Naive B cell (primary cell): ENCODE data around the gene C1QL1. TPM values are rescaled to one million over a fixed set of nuclear protein-coding genes. Genes with fewer than 3 reads are reported as not detected.
"Not testable (repeated sequence)": the region's sequence is repeated elsewhere in the genome, so short reads cannot be mapped to it uniquely, and the experiment has no call there.

Experiments used
- ATAC-seq, 2 donors: fragments of 150-1000 bp; cut with Tn5 transposase; 2 replicates each; pipeline ENCODE4 v1.10.0; 2021; ENCODE audit warnings: low read depth in 2 of 2, mild to moderate bottlenecking in 2 of 2, moderate library complexity in 2 of 2
- DNase-seq: peaks from one replicate; pipeline ENCODE4 v3.0.0; 2022
- H3K27ac Mint-ChIP-seq, 6 donors: one replicate each; pipeline ENCODE4 v1.8.0; 2020 to 2022; ENCODE audit warnings: mild to moderate bottlenecking in 6 of 6, mixed read lengths in 6 of 6, moderate library complexity in 5 of 6, inconsistent platforms in 2 of 6
- H3K27me3 Mint-ChIP-seq, 3 donors: one replicate each; pipeline ENCODE4 v1.8.0; 2021 to 2022; ENCODE audit warnings: mixed read lengths in 3 of 3, mild to moderate bottlenecking in 1 of 3
- H3K36me3 Mint-ChIP-seq, 2 donors: one replicate each; pipeline ENCODE4 v1.8.0; 2020 to 2022; ENCODE audit warnings: mixed read lengths in 2 of 2, inconsistent platforms in 1 of 2, mild to moderate bottlenecking in 1 of 2
- H3K4me1 Mint-ChIP-seq, 3 donors: one replicate each; pipeline ENCODE4 v1.8.0; 2020 to 2022; ENCODE audit warnings: mixed read lengths in 3 of 3, inconsistent platforms in 1 of 3, mild to moderate bottlenecking in 1 of 3, moderate library complexity in 1 of 3
- H3K4me3 Mint-ChIP-seq, 8 donors: one replicate each; pipeline ENCODE4 v1.8.0; 2020 to 2022; ENCODE audit warnings: mild to moderate bottlenecking in 8 of 8, mixed read lengths in 8 of 8, moderate library complexity in 8 of 8, inconsistent platforms in 2 of 8
- H3K9me3 Mint-ChIP-seq, 7 donors: one replicate each; pipeline ENCODE4 v1.8.0; 2020 to 2022; ENCODE audit warnings: mixed read lengths in 7 of 7, mild to moderate bottlenecking in 5 of 7, inconsistent platforms in 2 of 7, moderate library complexity in 1 of 7
- polyA plus RNA-seq, 6 donors: library from polyadenylated mRNA; unstranded; fragments of 300-500 nt; fragmentation: Illumina TruSeq; gene quantifications; one replicate each; pipeline ENCODE4 v1.2.3, GENCODE V29; 2021; ENCODE audit warnings: low read depth in 6 of 6

The C1QL1 gene
- polyA plus RNA-seq, 6 donors from 2014 or later, result not detected

- DNase-seq (peak; percentile 83), ATAC-seq (peak; percentile 98 to 99)
- Mint-ChIP-seq H3K4me1 (peaks cover 4 to 12% (median 11%) of the 10 kb centered on the region in 3 donors), H3K27ac (peak within 1 kb of the TSS; percentile 88 to 98 (median 96)), H3K4me3 (peak within 1 kb of the TSS; percentile 91 to 99 (median 96)), H3K9me3 (no peaks in the 10 kb centered on the region), H3K36me3 (no peaks in the 10 kb centered on the region), H3K27me3 (peaks cover 0 to 6% (median 4%) of the 10 kb centered on the region in 3 donors)
Observed at GRCh38 chr17:44947461-44948314, 20.4 kb downstream of the C1QL1 start, which contains the start of gene KIF18B. KIF18B (minus strand) TSS chr17:44947773; CDS start chr17:44936344, 11,429 bp downstream.

- H3K4me3 Mint-ChIP-seq, result peak overlapping the region in 1 of 8 donors; percentile 33
- ATAC-seq, DNase-seq, H3K36me3 Mint-ChIP-seq, H3K27ac Mint-ChIP-seq, H3K27me3 Mint-ChIP-seq, H3K9me3 Mint-ChIP-seq: not testable (repeated sequence)
- H3K4me1 Mint-ChIP-seq, result peaks cover 4 to 12% (median 11%) of the 10 kb centered on the region in 3 donors
Observed at GRCh38 chr17:44945652-44946051, 22.5 kb downstream of the C1QL1 start.

- Mint-ChIP-seq H3K27ac (no peak overlapping the region), H3K4me3 (no peak overlapping the region), H3K9me3 (peaks cover 0 to 3% (median 0%) of the 10 kb centered on the region in 7 donors), H3K36me3 (no peaks in the 10 kb centered on the region), H3K27me3 (no peaks in the 10 kb centered on the region), H3K4me1 (peaks cover 0 to 3% (median 2%) of the 10 kb centered on the region in 3 donors)
- no peak for ATAC-seq
- no peak for DNase-seq
Observed at GRCh38 chr17:44942456-44942855, 25.6 kb downstream of the C1QL1 start.

- H3K4me1 Mint-ChIP-seq, result peaks cover 0 to 3% (median 0%) of the 10 kb centered on the region in 3 donors
- no peak overlapping the region for H3K4me3 Mint-ChIP-seq
- ATAC-seq, result no peak
Observed at GRCh38 chr17:44941712-44942331, 26.3 kb downstream of the C1QL1 start.

DNA sequence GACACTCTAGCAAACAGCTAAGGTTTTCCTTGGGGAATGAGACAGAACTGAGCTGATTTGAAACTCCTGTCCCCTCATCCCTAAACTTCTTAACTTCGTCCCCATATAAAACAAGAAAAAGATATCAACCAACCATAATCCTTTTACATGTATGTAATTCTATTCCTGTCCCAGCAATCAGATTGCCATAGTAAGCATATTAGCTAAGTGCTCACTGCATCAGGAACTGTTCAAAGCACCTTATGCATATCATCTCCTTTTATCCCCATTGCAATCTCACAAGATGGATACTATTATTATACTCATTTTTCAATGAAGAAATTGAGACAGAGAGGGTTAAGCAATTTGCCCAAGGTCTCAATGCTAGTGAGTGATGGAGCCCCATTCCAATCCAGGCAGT is 27.3 kb downstream of the C1QL1 start:
- Mint-ChIP-seq H3K4me1 (no peaks in the 10 kb centered on the region), H3K4me3 (no peak overlapping the region), H3K9me3 (peaks cover 0 to 3% (median 0%) of the 10 kb centered on the region in 7 donors), H3K27ac (no peak overlapping the region), H3K27me3 (no peaks in the 10 kb centered on the region), H3K36me3 (no peaks in the 10 kb centered on the region)
- DNase-seq (no peak), ATAC-seq (no peak)

More at GRCh38 chr17:44941712-44942331, 26.3 kb downstream of the C1QL1 start:
- Mint-ChIP-seq H3K27ac (peak overlapping the region in 1 of 6 donors; percentile 5), H3K27me3 (no peaks in the 10 kb centered on the region), H3K36me3 (no peaks in the 10 kb centered on the region), H3K9me3 (peaks cover 0 to 3% (median 0%) of the 10 kb centered on the region in 7 donors)
- no peak for DNase-seq

GRCh38 chr17:44940317-44940716 is 27.8 kb downstream of the C1QL1 start:
- H3K27me3 Mint-ChIP-seq, result no peaks in the 10 kb centered on the region
- no peak for DNase-seq
- no peak overlapping the region for H3K4me3 Mint-ChIP-seq
- no peak for ATAC-seq
- peak overlapping the region in 1 of 6 donors; percentile 22 for H3K27ac Mint-ChIP-seq
- H3K4me1 Mint-ChIP-seq, result no peaks in the 10 kb centered on the region
- peaks cover 0 to 3% (median 0%) of the 10 kb centered on the region in 7 donors for H3K9me3 Mint-ChIP-seq
- no peaks in the 10 kb centered on the region for H3K36me3 Mint-ChIP-seq

DNA sequence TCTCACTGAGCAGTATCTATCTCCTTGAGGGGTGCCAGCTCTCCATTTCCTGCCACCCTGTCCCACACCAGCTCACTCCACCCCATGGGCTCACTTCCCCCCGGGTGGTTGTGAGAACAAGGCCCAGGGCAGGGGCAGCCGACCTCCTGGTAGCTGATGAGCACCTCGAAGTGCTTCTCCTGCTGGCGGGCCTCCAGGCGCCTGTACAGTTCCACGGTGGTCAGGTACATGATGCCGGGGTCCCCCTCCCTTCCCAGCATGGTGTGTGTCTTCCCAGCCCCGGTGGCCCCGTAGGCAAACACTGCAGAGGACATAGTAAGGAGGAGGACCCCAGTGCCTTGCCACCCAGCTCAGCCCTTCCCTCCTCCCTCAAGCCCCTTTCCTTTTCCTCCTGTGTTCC is 33.0 kb downstream of the C1QL1 start:
- peak overlapping the region in 1 of 6 donors; percentile 62 for H3K27ac Mint-ChIP-seq
- no peaks in the 10 kb centered on the region for H3K36me3 Mint-ChIP-seq
- peaks cover 0 to 3% (median 0%) of the 10 kb centered on the region in 7 donors for H3K9me3 Mint-ChIP-seq
- H3K27me3 Mint-ChIP-seq, result no peaks in the 10 kb centered on the region
- H3K4me3 Mint-ChIP-seq, result no peak overlapping the region
- DNase-seq, result no peak
- no peaks in the 10 kb centered on the region for H3K4me1 Mint-ChIP-seq
- no peak for ATAC-seq

GRCh38 chr17:44934745-44935105 is 33.4 kb downstream of the C1QL1 start:
- Mint-ChIP-seq H3K4me1 (no peaks in the 10 kb centered on the region), H3K36me3 (no peaks in the 10 kb centered on the region), H3K9me3 (peaks cover 0 to 3% (median 0%) of the 10 kb centered on the region in 7 donors), H3K4me3 (no peak overlapping the region), H3K27ac (peak overlapping the region in 1 of 6 donors; percentile 44), H3K27me3 (no peaks in the 10 kb centered on the region)
- no peak for ATAC-seq
- no peak for DNase-seq

- Mint-ChIP-seq H3K36me3 (no peaks in the 10 kb centered on the region), H3K27me3 (no peaks in the 10 kb centered on the region), H3K4me1 (no peaks in the 10 kb centered on the region), H3K9me3 (peaks cover 0 to 3% (median 0%) of the 10 kb centered on the region in 7 donors), H3K27ac (peak overlapping the region in 1 of 6 donors; percentile 65), H3K4me3 (peak overlapping the region in 1 of 8 donors; percentile 43)
- DNase-seq (no peak), ATAC-seq (no peak)
Observed at GRCh38 chr17:44933824-44934744, 34.0 kb downstream of the C1QL1 start.

- Mint-ChIP-seq H3K4me1 (no peaks in the 10 kb centered on the region), H3K27ac (peak overlapping the region in 1 of 6 donors; percentile 54), H3K9me3 (no peaks in the 10 kb centered on the region), H3K4me3 (no peak overlapping the region), H3K36me3 (no peaks in the 10 kb centered on the region), H3K27me3 (no peaks in the 10 kb centered on the region)
- ATAC-seq, result no peak
- no peak for DNase-seq
Observed at GRCh38 chr17:44932787-44933097, 35.4 kb downstream of the C1QL1 start.

DNA sequence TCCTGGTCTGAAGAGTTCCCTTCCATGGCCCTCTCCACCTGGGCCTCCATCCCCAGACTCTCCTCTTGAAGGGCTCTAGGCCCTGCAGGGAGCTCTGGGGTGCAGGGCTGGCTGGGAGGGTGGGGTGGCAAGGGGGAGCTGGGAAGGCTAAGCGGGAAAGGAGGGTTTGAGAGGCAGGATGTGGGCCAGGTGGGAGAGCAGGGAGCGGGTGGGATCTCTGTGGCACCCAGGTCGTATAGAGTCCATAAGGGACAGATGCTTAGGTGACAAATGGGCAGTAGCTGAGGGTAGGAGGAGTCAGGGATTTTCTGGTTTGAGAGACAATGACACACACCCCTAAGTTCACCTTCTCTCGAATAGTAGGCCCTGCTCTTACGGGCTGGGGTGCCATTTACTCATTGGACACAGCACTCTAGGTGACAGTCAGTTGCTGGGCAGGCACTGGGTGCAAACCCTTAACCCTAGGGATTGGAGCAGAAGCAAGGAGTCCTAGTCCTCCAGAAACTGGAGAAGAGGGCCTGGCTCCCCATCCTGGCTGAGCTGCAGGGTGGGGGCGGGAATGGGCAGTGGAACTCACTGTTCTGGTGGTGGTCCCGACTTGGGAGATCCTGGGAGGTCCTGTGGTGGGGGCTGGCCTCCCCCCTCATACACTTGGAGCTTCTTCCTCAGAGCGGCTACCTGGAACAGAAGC is 35.9 kb downstream of the C1QL1 start:
- Mint-ChIP-seq H3K36me3 (no peaks in the 10 kb centered on the region), H3K9me3 (no peaks in the 10 kb centered on the region), H3K27me3 (no peaks in the 10 kb centered on the region), H3K4me1 (no peaks in the 10 kb centered on the region), H3K4me3 (no peak overlapping the region), H3K27ac (peak overlapping the region in 1 of 6 donors; percentile 53)
- ATAC-seq (no peak), DNase-seq (no peak)

DNA sequence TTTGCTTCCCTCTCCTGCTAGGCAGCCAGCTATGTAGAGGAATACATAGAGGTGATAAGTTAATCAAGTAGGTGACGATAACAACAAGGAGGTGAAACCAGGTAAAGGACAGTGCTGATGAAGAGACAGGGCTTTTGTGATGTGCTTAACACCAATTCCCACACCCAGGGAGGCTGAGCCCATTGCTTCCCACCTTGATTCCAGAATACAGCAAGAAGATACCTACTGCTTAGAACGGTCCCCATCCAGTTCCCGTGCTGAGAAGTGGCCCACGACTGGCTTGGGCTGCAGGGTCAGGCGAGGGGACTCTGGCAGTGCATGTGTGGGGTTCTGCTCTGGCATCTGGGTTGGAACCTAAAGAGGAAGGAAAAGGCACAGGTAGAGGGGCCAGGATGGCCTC is 36.7 kb downstream of the C1QL1 start:
- Mint-ChIP-seq H3K9me3 (no peaks in the 10 kb centered on the region), H3K36me3 (no peaks in the 10 kb centered on the region), H3K27ac (peak overlapping the region in 1 of 6 donors; percentile 25), H3K27me3 (no peaks in the 10 kb centered on the region), H3K4me3 (no peak overlapping the region), H3K4me1 (no peaks in the 10 kb centered on the region)
- DNase-seq (no peak), ATAC-seq (no peak)

- no peaks in the 10 kb centered on the region for H3K36me3 Mint-ChIP-seq
- ATAC-seq, result no peak
- H3K4me3 Mint-ChIP-seq, result no peak overlapping the region
- no peaks in the 10 kb centered on the region for H3K4me1 Mint-ChIP-seq
- no peaks in the 10 kb centered on the region for H3K27me3 Mint-ChIP-seq
- peak overlapping the region in 1 of 6 donors; percentile 49 for H3K27ac Mint-ChIP-seq
- H3K9me3 Mint-ChIP-seq, result no peaks in the 10 kb centered on the region
- no peak for DNase-seq
Observed at GRCh38 chr17:44930667-44931066, 37.4 kb downstream of the C1QL1 start.
